Prostate gland (tissue), 2 donors: ENCODE data around the gene CFAP97. TPM values are rescaled to one million over a fixed set of nuclear protein-coding genes. Genes with fewer than 3 reads are reported as not detected.

Experiments
- total RNA-seq, 2 donors: library from RNA; depleted of rRNA; stranded (reverse); fragments of >200 nt; gene quantifications; one replicate each; pipeline ENCODE4 v1.1.0, GENCODE V29; 2016

Gene CFAP97
- total RNA-seq, 2 donors from 2014 or later, result 28.9 to 35.2 TPM

Other genes with a start within 250 kb of the CFAP97 start
- not detected for gene HELT, start 185.5 kb downstream of the CFAP97 start, total RNA-seq
- 100 to 1,000 TPM in 1 of 2 donors, 10 to 100 TPM in 1; 46.0 to 105 TPM for gene SLC25A4, start 60.7 kb downstream of the CFAP97 start, total RNA-seq
- 10 to 100 TPM; 26.4 to 49.5 TPM for gene SNX25, start 5.6 kb upstream of the CFAP97 start, total RNA-seq
- 1 to 10 TPM in 1 of 2 donors, under 1 TPM in 1; 0.32 to 1.4 TPM for gene LRP2BP, start 191.9 kb upstream of the CFAP97 start, total RNA-seq
- gene ANKRD37, start 192.8 kb upstream of the CFAP97 start, total RNA-seq, result 10 to 100 TPM; 17.7 to 19.0 TPM
- gene UFSP2, start 222.0 kb upstream of the CFAP97 start, total RNA-seq, result 10 to 100 TPM; 32.1 to 42.7 TPM